ENCODE results near the gene PELI2.
A peak's percentile ranks its signal among the peaks of the same experiment; 100 is the strongest.

PELI2 gene

DNA sequence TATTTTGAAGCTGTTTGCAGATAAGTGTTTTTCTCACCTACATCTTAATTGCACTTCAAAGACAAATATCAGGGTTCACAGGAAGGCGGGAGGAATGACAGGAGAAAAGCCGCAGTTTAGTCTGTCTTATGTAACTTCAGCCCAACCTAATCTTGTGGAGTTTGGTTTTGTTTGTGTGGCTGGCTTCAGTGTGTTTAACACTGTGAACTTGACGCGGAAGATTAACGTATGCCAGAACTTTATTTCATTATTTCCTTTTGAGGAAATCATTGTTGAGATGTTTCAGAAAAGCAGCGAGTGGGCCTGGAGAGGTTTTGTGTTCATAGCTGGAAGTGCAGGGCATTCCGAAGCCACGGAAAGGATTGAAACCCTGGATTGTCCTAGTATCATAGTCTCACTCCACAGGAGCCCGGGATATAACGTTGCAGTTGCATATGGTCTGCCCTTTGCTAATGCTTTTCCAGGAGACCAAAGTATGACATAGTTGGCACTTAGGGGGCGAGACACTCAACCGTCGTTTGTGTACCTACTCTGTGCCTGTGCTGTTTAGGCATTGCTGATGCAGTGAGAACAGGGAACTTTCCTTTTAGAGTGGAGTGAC, 2.0 kb downstream of the PELI2 start:
- H3K36me3 ChIP-seq (ENCODE audit: insufficient read depth, low read length) = no peaks in the 10 kb centered on the region
- H3K9me3 ChIP-seq (ENCODE audit: low read length) = no peaks in the 10 kb centered on the region
- peak overlapping the region; percentile 81 to 86 for H3K4me3 ChIP-seq (ENCODE audit: low read depth in 1 of 2, low read length in 2 of 2)
- peaks cover 51% of the 10 kb centered on the region for H3K4me1 ChIP-seq (ENCODE audit: insufficient read depth, low read length)
- H3K27me3 ChIP-seq (ENCODE audit: control insufficient read depth in 1 of 2, insufficient read depth in 2 of 2, low read length in 2 of 2) = no peaks in the 10 kb centered on the region
- peak overlapping the region; percentile 81 for H3K27ac ChIP-seq (ENCODE audit: low read depth, low read length)
- peak overlapping the region; percentile 18 for H3K9ac ChIP-seq (ENCODE audit: low read length)

DNA sequence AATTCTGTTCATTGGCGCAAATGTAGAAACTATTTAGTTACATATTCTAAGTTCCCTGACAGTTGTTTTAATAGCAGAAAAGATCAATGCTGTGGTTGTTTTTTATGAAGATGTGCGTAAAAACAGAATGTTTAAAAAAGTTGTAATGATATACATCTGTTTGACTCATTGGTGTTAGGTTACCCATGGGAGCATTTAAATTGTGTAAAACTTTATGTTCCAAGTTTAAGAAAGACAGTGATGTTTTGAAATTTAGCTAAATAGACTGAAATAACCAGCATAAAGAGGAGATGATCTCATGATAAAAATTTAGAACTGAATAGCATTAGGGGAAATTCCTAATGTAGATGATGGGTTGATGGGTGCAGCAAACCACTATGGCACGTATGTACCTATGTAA, 3.6 kb downstream of the PELI2 start:
- Histone ChIP-seq H3K27me3 (ENCODE audit: control insufficient read depth in 1 of 2, insufficient read depth in 2 of 2, low read length in 2 of 2) (no peaks in the 10 kb centered on the region), H3K36me3 (ENCODE audit: insufficient read depth, low read length) (no peaks in the 10 kb centered on the region), H3K9ac (ENCODE audit: low read length) (no peak overlapping the region), H3K4me1 (ENCODE audit: insufficient read depth, low read length) (peaks cover 58% of the 10 kb centered on the region), H3K4me3 (ENCODE audit: low read depth in 1 of 2, low read length in 2 of 2) (no peak overlapping the region), H3K27ac (ENCODE audit: low read depth, low read length) (no peak overlapping the region), H3K9me3 (ENCODE audit: low read length) (no peaks in the 10 kb centered on the region)

DNA sequence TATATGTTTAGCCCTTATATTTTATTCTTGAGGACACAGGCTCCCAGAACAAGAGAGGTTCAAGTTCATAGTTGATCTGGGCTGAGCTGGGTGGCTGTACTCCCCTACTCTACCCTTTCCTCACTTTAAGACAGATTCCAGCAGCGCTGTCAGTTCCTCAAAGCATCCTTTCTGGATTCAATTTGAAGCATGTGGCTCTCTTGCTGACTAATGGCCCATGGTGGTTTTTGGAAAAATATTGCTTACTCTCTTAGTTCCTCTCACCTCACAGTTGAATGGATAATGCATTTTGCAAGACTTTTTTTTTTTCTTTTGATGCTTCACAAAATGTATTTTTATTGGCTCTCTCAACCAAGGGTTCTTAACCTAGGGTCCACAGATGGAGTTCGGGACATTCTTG, 4.1 kb downstream of the PELI2 start:
- no peak overlapping the region for H3K9ac ChIP-seq (ENCODE audit: low read length)
- no peak overlapping the region for H3K4me3 ChIP-seq (ENCODE audit: low read depth in 1 of 2, low read length in 2 of 2)
- H3K4me1 ChIP-seq (ENCODE audit: insufficient read depth, low read length) = peaks cover 54% of the 10 kb centered on the region
- H3K27ac ChIP-seq (ENCODE audit: low read depth, low read length) = no peak overlapping the region
- no peaks in the 10 kb centered on the region for H3K27me3 ChIP-seq (ENCODE audit: control insufficient read depth in 1 of 2, insufficient read depth in 2 of 2, low read length in 2 of 2)
- no peaks in the 10 kb centered on the region for H3K36me3 ChIP-seq (ENCODE audit: insufficient read depth, low read length)
- no peaks in the 10 kb centered on the region for H3K9me3 ChIP-seq (ENCODE audit: low read length)

DNA sequence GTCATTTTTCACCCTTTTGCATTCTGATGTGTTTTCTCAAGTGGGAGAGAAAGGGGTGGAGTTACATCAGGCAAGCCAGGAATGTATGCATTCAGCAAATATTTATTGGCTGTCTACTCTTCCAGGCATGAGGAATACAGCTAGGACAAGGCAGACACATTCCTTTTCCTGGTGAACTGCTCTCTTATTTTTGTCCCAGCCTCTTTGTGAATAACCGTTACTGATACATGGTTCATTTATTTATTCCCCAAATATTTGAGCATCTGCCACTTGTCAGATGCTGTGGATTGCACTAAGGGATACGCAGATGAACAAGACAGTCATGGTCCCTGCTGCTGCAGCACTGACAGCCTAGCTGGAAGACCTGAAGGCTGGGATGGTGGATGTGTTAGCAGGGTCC, 6.1 kb downstream of the PELI2 start:
- Histone ChIP-seq H3K27ac (ENCODE audit: low read depth, low read length) (no peak overlapping the region), H3K27me3 (ENCODE audit: control insufficient read depth in 1 of 2, insufficient read depth in 2 of 2, low read length in 2 of 2) (no peaks in the 10 kb centered on the region), H3K36me3 (ENCODE audit: insufficient read depth, low read length) (no peaks in the 10 kb centered on the region), H3K9ac (ENCODE audit: low read length) (no peak overlapping the region), H3K4me1 (ENCODE audit: insufficient read depth, low read length) (peaks cover 65% of the 10 kb centered on the region), H3K4me3 (ENCODE audit: low read depth in 1 of 2, low read length in 2 of 2) (no peak overlapping the region), H3K9me3 (ENCODE audit: low read length) (no peaks in the 10 kb centered on the region)

DNA sequence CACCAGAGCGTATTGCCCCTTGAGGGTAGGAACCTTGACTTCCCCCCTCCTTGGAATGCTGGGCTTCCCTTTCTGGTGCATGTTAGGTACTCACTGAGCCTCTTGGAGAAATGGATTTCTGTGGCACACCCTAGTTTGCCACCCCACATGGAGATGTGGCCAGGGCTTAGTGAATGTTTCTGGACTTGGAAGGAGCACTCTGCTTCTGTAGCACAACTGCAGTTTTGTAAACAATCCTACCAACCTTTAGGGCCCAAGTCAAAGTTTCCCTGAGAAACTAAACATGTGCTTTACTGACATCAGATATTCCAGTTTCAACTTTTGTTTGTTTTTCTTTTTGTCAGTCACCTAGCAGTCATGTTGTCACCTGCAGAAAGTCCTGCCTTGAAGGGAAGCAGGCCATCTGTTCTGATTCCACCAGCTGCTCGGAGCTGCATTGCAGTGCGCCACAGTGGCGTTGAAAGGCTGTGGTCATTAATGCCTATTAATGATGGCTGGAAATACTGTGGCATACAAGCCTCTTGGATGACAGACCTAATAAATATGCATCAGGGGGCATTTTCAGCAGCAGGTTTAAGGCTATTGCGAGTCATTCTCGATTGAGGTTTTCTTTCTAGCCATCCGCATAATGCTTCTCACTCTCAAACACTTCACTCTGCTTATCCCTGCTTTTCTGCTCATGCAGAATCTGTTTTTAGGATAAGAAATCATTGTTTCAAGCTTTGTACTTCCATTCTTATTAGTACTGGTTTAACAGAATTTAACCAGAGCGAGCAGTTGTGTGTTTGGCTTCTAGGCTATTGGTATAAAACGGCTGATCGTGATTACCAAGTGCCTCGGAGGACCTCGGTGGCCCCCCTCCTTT, 7.8 kb downstream of the PELI2 start:
- Histone ChIP-seq H3K36me3 (ENCODE audit: insufficient read depth, low read length) (no peaks in the 10 kb centered on the region), H3K9me3 (ENCODE audit: low read length) (no peaks in the 10 kb centered on the region), H3K4me1 (ENCODE audit: insufficient read depth, low read length) (peaks cover 65% of the 10 kb centered on the region), H3K27me3 (ENCODE audit: control insufficient read depth in 1 of 2, insufficient read depth in 2 of 2, low read length in 2 of 2) (no peaks in the 10 kb centered on the region), H3K9ac (ENCODE audit: low read length) (no peak overlapping the region), H3K4me3 (ENCODE audit: low read depth in 1 of 2, low read length in 2 of 2) (no peak overlapping the region), H3K27ac (ENCODE audit: low read depth, low read length) (no peak overlapping the region)

DNA sequence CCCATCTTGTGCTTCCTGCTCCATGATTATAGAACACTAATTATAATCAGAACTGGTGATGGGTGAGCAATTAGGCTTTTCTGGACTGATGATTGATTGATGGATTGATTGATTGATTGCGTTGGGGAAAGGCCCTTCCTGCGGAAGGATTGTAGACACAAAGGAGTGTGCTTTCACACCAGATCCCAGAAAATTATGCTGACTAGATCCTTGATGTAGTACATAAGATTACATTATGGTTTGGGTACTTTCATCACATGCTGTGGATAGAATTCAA, 8.4 kb downstream of the PELI2 start:
- no peak overlapping the region for H3K4me3 ChIP-seq (ENCODE audit: low read depth in 1 of 2, low read length in 2 of 2)
- no peak overlapping the region for H3K9ac ChIP-seq (ENCODE audit: low read length)
- peaks cover 67% of the 10 kb centered on the region for H3K4me1 ChIP-seq (ENCODE audit: insufficient read depth, low read length)
- H3K27me3 ChIP-seq (ENCODE audit: control insufficient read depth in 1 of 2, insufficient read depth in 2 of 2, low read length in 2 of 2) = no peaks in the 10 kb centered on the region
- H3K27ac ChIP-seq (ENCODE audit: low read depth, low read length) = no peak overlapping the region
- no peaks in the 10 kb centered on the region for H3K9me3 ChIP-seq (ENCODE audit: low read length)
- H3K36me3 ChIP-seq (ENCODE audit: insufficient read depth, low read length) = no peaks in the 10 kb centered on the region

DNA sequence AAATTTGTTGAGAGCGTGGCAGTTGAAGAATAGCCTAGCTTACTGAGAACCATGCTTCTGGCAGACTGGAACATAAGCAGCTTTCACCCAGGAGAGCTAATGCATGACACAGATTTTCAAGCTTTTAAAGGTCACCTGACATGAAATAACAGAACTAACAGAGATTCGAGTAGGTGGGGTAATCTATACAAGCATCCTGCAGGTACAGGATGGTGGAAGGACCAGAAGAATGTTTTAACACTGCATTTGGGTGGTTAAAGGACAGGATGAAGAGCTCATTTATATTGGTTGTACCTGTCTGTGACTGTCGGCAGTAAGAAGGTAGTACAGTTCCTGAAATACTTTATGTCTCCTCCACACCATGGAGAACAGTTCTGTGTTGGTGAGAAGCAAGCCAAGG, 8.9 kb downstream of the PELI2 start:
- H3K27ac ChIP-seq (ENCODE audit: low read depth, low read length) = no peak overlapping the region
- H3K9me3 ChIP-seq (ENCODE audit: low read length) = no peaks in the 10 kb centered on the region
- H3K4me1 ChIP-seq (ENCODE audit: insufficient read depth, low read length) = peaks cover 67% of the 10 kb centered on the region
- H3K36me3 ChIP-seq (ENCODE audit: insufficient read depth, low read length) = no peaks in the 10 kb centered on the region
- no peak overlapping the region for H3K4me3 ChIP-seq (ENCODE audit: low read depth in 1 of 2, low read length in 2 of 2)
- no peaks in the 10 kb centered on the region for H3K27me3 ChIP-seq (ENCODE audit: control insufficient read depth in 1 of 2, insufficient read depth in 2 of 2, low read length in 2 of 2)
- no peak overlapping the region for H3K9ac ChIP-seq (ENCODE audit: low read length)

DNA sequence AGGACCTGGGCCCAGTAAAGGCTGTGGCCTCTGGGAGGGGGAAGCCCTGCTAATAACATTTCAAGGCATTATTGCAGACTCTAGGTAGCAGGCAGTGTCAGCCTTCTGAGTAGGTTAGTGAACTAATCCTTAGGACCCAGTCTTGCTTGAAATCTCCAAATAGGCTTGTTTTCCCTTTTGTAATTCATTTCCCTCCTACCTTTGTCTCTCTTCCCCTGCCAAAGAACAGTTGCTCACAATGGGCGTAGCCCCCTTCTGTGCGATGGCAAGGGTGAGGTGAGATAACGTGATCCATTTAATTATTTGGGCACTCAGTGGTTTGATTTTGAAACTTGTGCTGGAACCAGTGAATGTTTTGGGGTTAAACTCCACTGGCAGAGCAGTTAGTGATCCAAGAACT, 10.9 kb downstream of the PELI2 start:
- H3K27ac ChIP-seq (ENCODE audit: low read depth, low read length) = no peak overlapping the region
- H3K9me3 ChIP-seq (ENCODE audit: low read length) = no peaks in the 10 kb centered on the region
- peaks cover 60% of the 10 kb centered on the region for H3K4me1 ChIP-seq (ENCODE audit: insufficient read depth, low read length)
- no peak overlapping the region for H3K9ac ChIP-seq (ENCODE audit: low read length)
- H3K36me3 ChIP-seq (ENCODE audit: insufficient read depth, low read length) = no peaks in the 10 kb centered on the region
- H3K4me3 ChIP-seq (ENCODE audit: low read depth in 1 of 2, low read length in 2 of 2) = no peak overlapping the region
- H3K27me3 ChIP-seq (ENCODE audit: control insufficient read depth in 1 of 2, insufficient read depth in 2 of 2, low read length in 2 of 2) = no peaks in the 10 kb centered on the region

DNA sequence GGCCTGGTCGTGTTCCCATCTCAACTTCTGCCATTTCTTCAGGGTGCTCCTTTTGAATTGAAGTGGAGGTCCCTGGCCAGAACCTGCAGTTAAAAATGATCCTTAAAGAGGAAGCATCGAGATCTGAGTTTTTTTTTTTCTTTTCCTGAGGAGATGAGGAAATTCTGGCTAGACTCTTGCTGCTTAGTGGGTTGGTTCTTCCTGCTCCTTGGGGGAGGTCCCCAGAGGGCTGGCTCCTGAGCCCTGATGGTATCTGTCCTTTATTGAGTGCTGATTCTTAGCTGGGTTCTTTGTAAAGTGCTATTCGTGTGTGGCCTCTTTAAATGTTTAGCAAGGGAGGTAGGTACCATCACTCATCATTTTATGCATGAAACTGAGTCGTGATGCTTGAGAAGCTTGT, 11.7 kb downstream of the PELI2 start:
- H3K27me3 ChIP-seq (ENCODE audit: control insufficient read depth in 1 of 2, insufficient read depth in 2 of 2, low read length in 2 of 2) = no peaks in the 10 kb centered on the region
- no peaks in the 10 kb centered on the region for H3K9me3 ChIP-seq (ENCODE audit: low read length)
- H3K4me1 ChIP-seq (ENCODE audit: insufficient read depth, low read length) = peaks cover 55% of the 10 kb centered on the region
- H3K4me3 ChIP-seq (ENCODE audit: low read depth in 1 of 2, low read length in 2 of 2) = no peak overlapping the region
- no peak overlapping the region for H3K9ac ChIP-seq (ENCODE audit: low read length)
- H3K36me3 ChIP-seq (ENCODE audit: insufficient read depth, low read length) = no peaks in the 10 kb centered on the region
- no peak overlapping the region for H3K27ac ChIP-seq (ENCODE audit: low read depth, low read length)

DNA sequence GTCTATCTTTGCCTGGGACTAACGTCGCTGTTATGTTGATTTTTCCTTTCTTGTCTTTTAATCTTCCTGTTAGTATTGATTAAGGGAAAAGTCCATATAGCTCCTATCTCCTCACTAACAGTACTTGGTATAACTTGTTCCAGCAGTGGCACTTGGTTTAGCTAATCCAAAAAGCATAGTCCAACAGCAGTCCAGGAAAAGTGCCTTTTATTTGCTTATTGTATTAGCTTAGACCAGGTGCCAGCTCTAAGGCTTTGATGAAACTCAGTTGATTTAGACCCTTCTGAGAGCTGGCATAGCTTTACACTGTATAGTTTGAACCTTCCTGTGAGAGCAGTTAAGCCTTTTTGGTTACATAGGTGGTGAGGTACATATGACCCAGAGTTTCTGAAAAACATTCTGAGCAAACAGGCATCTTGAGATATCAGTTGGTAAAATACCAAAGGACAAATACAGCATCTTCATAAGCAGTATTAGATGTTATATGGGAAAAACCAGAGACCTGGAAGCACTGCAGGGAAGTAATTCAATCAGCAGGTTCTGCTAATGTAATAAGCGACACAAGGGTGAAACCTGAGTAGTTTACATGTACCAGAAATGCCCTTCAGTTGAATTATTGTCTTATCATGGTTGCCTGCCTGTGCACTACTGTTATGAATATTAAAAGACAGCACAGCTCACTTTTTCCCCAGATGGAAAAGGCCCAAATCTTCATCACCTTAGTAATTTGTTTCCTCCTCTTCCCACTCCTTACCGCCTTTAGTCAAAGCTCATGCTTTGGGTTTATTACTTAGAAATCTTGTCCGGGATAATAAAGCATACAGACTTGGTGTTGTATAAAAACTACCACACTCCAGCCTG, 13.0 kb downstream of the PELI2 start:
- Histone ChIP-seq H3K27me3 (ENCODE audit: control insufficient read depth in 1 of 2, insufficient read depth in 2 of 2, low read length in 2 of 2) (no peaks in the 10 kb centered on the region), H3K27ac (ENCODE audit: low read depth, low read length) (no peak overlapping the region), H3K9ac (ENCODE audit: low read length) (no peak overlapping the region), H3K9me3 (ENCODE audit: low read length) (no peaks in the 10 kb centered on the region), H3K36me3 (ENCODE audit: insufficient read depth, low read length) (no peaks in the 10 kb centered on the region), H3K4me3 (ENCODE audit: low read depth in 1 of 2, low read length in 2 of 2) (no peak overlapping the region), H3K4me1 (ENCODE audit: insufficient read depth, low read length) (peaks cover 60% of the 10 kb centered on the region)

DNA sequence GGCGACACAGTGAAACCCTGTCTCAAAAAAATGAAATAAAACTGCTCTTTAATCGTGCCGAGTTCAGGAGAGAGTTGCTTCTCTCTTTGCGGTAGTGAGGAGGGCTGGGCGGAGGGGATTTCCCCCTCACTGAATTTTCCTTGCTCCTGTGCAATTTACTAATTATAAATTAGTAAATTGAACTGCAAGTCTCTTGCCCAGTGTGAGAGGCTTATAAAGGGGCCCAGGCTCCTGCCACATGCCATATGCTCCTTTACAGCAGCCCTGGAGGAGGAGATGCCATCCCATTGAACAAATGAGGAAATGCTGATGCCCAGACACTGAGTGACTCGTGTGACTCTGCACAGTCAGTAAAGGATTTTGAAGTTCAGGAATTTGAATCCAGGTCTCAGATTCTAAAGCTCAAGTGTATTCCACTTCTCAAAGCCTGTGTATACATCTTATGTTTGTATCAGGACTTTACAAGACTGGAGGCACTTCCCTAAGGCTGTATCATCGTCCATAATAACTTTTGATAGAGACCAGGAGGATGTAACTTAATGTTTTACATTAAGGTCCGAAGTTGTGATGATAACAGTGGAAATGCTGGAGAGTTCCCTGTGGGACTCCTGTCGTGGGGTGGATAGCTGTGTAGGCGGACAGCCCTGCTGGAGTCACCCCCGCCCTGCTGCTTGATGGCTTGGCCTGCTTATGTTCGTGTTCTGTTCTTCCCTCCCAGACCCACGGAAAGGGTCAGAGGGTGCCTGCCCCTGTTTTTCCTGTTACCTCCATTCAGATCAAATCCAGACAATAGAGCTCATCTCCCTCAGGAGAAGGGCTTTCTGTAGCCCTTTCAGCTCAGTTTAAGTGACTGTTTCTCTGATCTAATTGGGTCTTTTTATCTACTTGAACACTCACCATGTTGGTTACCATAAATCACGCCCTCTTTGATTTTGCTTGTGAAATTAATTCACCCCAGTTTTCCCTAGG, 13.9 kb downstream of the PELI2 start:
- Histone ChIP-seq H3K9me3 (ENCODE audit: low read length) (no peaks in the 10 kb centered on the region), H3K27me3 (ENCODE audit: control insufficient read depth in 1 of 2, insufficient read depth in 2 of 2, low read length in 2 of 2) (no peaks in the 10 kb centered on the region), H3K36me3 (ENCODE audit: insufficient read depth, low read length) (no peaks in the 10 kb centered on the region), H3K9ac (ENCODE audit: low read length) (no peak overlapping the region), H3K27ac (ENCODE audit: low read depth, low read length) (peak overlapping the region; percentile 17), H3K4me1 (ENCODE audit: insufficient read depth, low read length) (peaks cover 70% of the 10 kb centered on the region), H3K4me3 (ENCODE audit: low read depth in 1 of 2, low read length in 2 of 2) (no peak overlapping the region)
